Measurements from ENCODE around the gene GDI2.
"Not testable (repeated sequence)": the region's sequence is repeated elsewhere in the genome, so short reads cannot be mapped to it uniquely, and the experiment has no call there.

GDI2 gene

DNA sequence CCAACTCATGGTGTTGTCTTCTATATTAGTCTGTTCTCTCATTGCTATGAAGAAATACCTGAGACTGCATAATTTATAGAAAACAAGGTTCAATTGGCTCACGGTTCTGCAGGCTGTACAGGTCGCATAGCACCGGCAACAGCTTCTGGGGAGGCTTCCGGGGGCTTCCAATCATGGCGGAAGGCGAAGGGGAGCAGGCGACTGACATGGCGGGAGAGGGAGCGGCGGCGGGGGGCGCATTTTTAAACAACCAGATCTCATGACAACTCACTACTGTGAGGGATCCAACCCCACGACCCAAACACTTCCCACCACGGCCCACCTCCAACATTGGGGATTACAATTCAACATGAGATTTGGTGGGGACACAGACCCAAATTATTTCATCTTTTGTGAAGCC lies 28.7 kb upstream of the GDI2 start:
- no peak for DNase-seq
- H3K4me3 ChIP-seq (ENCODE audit: low read length) = no peak overlapping the region
- H3K27me3 ChIP-seq (replicated peaks; ENCODE audit: insufficient read depth, low read length) = peaks cover 4% of the 10 kb centered on the region; the same call in 1 of the 2 replicates
- no peak overlapping the region for H2AFZ ChIP-seq (ENCODE audit: low read length)
- no peak overlapping the region for H3K9ac ChIP-seq (ENCODE audit: low read length)
- no peaks in the 10 kb centered on the region for H4K20me1 ChIP-seq (ENCODE audit: insufficient read depth, low read length)
- no peak overlapping the region for H3K27ac ChIP-seq (ENCODE audit: low read length)
- H3F3A ChIP-seq (ENCODE audit: insufficient read depth, low read length) = no peaks in the 10 kb centered on the region
- H3K4me2 ChIP-seq (ENCODE audit: low read depth, low read length) = no peak overlapping the region
- H3K36me3 ChIP-seq (replicated peaks; ENCODE audit: insufficient read depth, low read length) = no peaks in the 10 kb centered on the region
- no peaks in the 10 kb centered on the region for H3K9me2 ChIP-seq (replicated peaks; ENCODE audit: insufficient read depth, low read length)
- no peaks in the 10 kb centered on the region for H3K79me2 ChIP-seq (ENCODE audit: low read length)
- H3K4me1 ChIP-seq (ENCODE audit: low read length) = no peaks in the 10 kb centered on the region
- no peak for TF ChIP-seq EZH2phosphoT487 (IDR thresholded peaks at IDR 0.05; ENCODE audit: low read length)
- TF ChIP-seq EZH2 (optimal IDR thresholded peaks at IDR 0.05; ENCODE audit: low read depth, low read length) = no peak
- TF ChIP-seq, protein P1, sequence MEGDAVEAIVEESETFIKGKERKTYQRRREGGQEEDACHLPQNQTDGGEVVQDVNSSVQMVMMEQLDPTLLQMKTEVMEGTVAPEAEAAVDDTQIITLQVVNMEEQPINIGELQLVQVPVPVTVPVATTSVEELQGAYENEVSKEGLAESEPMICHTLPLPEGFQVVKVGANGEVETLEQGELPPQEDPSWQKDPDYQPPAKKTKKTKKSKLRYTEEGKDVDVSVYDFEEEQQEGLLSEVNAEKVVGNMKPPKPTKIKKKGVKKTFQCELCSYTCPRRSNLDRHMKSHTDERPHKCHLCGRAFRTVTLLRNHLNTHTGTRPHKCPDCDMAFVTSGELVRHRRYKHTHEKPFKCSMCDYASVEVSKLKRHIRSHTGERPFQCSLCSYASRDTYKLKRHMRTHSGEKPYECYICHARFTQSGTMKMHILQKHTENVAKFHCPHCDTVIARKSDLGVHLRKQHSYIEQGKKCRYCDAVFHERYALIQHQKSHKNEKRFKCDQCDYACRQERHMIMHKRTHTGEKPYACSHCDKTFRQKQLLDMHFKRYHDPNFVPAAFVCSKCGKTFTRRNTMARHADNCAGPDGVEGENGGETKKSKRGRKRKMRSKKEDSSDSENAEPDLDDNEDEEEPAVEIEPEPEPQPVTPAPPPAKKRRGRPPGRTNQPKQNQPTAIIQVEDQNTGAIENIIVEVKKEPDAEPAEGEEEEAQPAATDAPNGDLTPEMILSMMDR (IDR thresholded peaks at IDR 0.05; ENCODE audit: low read length) = no peak
- no peaks in the 10 kb centered on the region for H3K9me3 ChIP-seq (replicated peaks; ENCODE audit: insufficient read depth, low read length)

DNA sequence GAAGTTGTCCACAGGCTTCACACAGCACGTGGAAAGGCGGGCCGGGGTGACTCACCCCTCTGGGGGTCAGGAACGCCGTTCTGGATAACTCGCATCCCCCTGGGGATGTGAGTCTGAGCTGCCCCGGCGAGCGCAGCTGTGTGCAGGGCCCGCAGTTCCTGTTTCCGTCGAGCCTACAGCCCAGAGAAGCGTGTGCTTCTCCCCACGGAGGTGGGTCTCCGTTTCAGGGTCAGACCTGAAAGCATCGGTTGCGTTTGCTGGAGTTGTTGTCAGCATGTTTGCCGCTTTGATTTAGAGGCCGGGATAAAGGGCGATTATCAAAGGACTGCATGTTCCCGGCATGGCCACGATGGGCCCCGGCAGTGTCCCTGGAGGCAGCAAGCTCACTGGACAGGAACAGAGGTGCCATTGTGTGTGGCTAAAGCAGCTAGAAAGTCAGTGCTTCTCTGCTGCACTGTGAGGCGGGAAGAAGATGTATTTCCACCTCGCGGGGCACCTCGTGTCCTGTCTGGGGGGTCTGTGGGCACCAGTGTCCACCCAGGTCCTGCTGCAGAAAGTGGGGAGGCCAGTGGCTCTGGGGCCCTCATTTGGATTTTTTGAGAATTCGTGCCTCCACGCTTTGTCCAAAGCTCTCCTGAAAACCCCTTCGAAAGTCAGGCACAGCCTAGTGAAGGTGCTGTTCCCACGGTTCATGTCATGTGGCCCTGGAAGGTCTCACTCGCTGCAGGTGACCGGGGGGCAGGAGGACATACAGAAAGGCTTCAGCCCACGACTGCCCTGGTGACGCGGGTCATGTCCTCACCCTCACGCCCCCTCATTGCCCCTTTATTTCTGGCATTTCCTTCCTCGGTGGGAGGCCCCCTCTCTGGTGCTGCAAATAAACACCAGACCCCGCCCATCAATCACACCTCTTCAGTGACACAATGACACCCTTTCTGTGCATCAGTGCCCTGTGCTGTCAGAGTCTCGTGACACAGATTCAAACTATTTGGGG lies 27.4 kb upstream of the GDI2 start:
- no peaks in the 10 kb centered on the region for H3K36me3 ChIP-seq (replicated peaks; ENCODE audit: insufficient read depth, low read length)
- H3K9me2 ChIP-seq (replicated peaks; ENCODE audit: insufficient read depth, low read length) = no peaks in the 10 kb centered on the region
- no peak overlapping the region for H3K4me3 ChIP-seq (ENCODE audit: low read length)
- H3K27me3 ChIP-seq (replicated peaks; ENCODE audit: insufficient read depth, low read length) = peaks cover 4% of the 10 kb centered on the region; the same call in 1 of the 2 replicates
- TF ChIP-seq, protein P1 (IDR thresholded peaks at IDR 0.05; ENCODE audit: low read length) = no peak
- TF ChIP-seq EZH2phosphoT487 (IDR thresholded peaks at IDR 0.05; ENCODE audit: low read length) (no peak), EZH2 (optimal IDR thresholded peaks at IDR 0.05; ENCODE audit: low read depth, low read length) (no peak)
- H3F3A ChIP-seq (ENCODE audit: insufficient read depth, low read length) = no peaks in the 10 kb centered on the region
- no peaks in the 10 kb centered on the region for H4K20me1 ChIP-seq (ENCODE audit: insufficient read depth, low read length)
- H3K9me3 ChIP-seq (replicated peaks; ENCODE audit: insufficient read depth, low read length) = no peaks in the 10 kb centered on the region
- no peak for DNase-seq
- H3K9ac ChIP-seq (ENCODE audit: low read length) = no peak overlapping the region
- no peak overlapping the region for H3K4me2 ChIP-seq (ENCODE audit: low read depth, low read length)
- H3K4me1 ChIP-seq (ENCODE audit: low read length) = no peaks in the 10 kb centered on the region
- H3K79me2 ChIP-seq (ENCODE audit: low read length) = no peaks in the 10 kb centered on the region
- H2AFZ ChIP-seq (ENCODE audit: low read length) = peak overlapping the region; percentile 58
- no peak overlapping the region for H3K27ac ChIP-seq (ENCODE audit: low read length)

DNA sequence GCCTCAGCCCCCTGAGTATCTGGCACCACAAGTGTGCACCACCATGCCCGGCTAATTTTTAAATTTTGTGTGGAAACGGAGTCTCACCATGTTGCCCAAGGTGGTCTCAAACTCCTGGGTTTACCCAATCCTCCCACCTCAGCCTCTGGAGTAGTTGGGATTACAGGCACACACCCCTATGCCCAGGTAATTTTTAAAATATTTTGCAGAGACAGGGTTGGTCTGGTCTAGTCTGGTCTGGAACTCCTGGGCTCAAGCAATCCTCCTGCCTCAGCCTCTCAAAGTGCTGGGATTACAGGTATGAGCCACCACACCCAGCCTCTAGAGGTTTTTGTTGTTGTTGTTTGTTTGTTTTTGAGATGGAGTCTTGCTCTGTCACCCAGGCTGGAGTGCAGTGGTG lies 22.9 kb upstream of the GDI2 start:
- not testable (repeated sequence) for H4K20me1 ChIP-seq (ENCODE audit: insufficient read depth, low read length); H3K27me3 ChIP-seq (replicated peaks; ENCODE audit: insufficient read depth, low read length); H3K27ac ChIP-seq (ENCODE audit: low read length); DNase-seq; H3K36me3 ChIP-seq (replicated peaks; ENCODE audit: insufficient read depth, low read length); H3K4me1 ChIP-seq (ENCODE audit: low read length); H3K4me2 ChIP-seq (ENCODE audit: low read depth, low read length); H3K4me3 ChIP-seq (ENCODE audit: low read length); H2AFZ ChIP-seq (ENCODE audit: low read length); H3K9me2 ChIP-seq (replicated peaks; ENCODE audit: insufficient read depth, low read length); H3F3A ChIP-seq (ENCODE audit: insufficient read depth, low read length); H3K79me2 ChIP-seq (ENCODE audit: low read length); H3K9ac ChIP-seq (ENCODE audit: low read length); H3K9me3 ChIP-seq (replicated peaks; ENCODE audit: insufficient read depth, low read length)

All from MM.1S (cell line).